Epithelial cell of proximal tubule (primary cell): ENCODE measurements around the gene KCNQ1. TPM values are rescaled to one million over a fixed set of nuclear protein-coding genes. Genes with fewer than 3 reads are reported as not detected.

ENCODE experiments used
- DNase-seq: peaks from one replicate; pipeline ENCODE4 v3.0.0-alpha.2; 2011; ENCODE audit warnings: low read depth
- H3K4me3 ChIP-seq: 2 replicates; pipeline ENCODE4 v1.5.1; 2011; ENCODE audit warnings: low read depth, mild to moderate bottlenecking, low read length
- total RNA-seq: library from RNA; depleted of rRNA; stranded (reverse); fragments of >200 nt; gene quantifications from 2 replicates; pipeline ENCODE4 v1.2.3, GENCODE V29; 2015
- TF ChIP-seq, protein P1 (sequence below): conservative IDR thresholded peaks from 2 replicates; pipeline ENCODE4 v1.5.1; 2012; ENCODE audit warnings: low read depth, mild to moderate bottlenecking, low read length

The KCNQ1 gene
- total RNA-seq, 1 donor from 2014 or later = 0.46 TPM

DNA sequence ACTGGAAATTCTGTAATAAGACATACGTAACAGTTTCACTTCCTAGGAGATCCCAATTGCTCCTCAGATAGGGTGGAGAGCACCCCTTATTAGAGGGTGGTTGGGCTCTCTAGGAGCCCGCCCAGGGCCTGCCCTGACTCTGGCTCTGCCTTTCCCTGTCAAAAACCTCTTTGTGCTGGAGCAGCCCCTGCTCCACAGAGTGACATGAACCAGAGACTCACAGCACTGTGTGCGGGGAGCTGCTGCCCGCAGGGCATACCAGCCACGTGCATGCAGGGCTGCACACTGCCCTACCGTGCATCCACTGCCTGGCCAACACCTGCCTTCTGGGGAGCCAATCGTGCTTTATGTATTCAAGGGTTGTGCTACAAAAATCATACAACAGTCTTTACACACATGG is 230.7 kb downstream of the KCNQ1 start:
- TF ChIP-seq, protein P1, sequence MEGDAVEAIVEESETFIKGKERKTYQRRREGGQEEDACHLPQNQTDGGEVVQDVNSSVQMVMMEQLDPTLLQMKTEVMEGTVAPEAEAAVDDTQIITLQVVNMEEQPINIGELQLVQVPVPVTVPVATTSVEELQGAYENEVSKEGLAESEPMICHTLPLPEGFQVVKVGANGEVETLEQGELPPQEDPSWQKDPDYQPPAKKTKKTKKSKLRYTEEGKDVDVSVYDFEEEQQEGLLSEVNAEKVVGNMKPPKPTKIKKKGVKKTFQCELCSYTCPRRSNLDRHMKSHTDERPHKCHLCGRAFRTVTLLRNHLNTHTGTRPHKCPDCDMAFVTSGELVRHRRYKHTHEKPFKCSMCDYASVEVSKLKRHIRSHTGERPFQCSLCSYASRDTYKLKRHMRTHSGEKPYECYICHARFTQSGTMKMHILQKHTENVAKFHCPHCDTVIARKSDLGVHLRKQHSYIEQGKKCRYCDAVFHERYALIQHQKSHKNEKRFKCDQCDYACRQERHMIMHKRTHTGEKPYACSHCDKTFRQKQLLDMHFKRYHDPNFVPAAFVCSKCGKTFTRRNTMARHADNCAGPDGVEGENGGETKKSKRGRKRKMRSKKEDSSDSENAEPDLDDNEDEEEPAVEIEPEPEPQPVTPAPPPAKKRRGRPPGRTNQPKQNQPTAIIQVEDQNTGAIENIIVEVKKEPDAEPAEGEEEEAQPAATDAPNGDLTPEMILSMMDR = no peak
- H3K4me3 ChIP-seq = no peak overlapping the region
- DNase-seq = no peak

DNA sequence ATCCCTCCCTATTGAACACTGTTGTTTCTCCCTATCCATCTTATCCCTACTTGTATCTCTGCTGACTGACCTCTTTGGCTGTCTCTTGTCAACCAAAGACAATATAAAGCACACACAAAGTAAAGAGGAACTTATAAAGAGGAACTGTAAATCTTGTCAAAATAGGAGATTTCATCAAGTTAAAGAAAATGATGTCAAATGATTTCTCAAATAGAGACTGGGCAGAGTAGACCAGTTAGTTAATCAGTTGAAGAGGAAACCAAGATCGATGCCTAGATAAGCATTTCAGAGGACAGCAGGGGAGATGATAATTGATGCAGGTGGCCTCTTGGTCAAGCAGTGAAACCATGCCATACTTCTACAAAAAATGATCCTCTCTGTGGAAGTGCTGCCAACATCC is 232.3 kb downstream of the KCNQ1 start:
- TF ChIP-seq, protein P1 = no peak
- no peak overlapping the region for H3K4me3 ChIP-seq
- DNase-seq = no peak

DNA sequence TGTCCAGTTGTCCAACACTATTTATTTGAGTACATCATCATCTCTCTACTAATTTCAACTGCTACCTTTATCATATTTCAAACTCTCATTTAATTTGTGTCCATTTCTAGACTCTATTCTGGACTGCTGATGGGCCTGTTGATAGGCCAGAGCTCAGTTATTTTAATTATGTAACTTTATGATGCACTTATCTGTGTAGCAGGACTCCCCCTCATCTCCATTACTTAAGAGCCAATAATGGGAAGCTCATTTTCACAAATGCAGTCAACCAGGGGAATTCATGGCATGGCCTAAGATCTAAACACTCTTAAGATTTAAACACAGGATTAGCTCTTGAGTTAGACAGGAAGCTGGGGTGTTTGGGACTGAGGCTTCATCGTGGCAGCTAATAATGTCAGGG is 233.6 kb downstream of the KCNQ1 start:
- TF ChIP-seq, protein P1 = no peak
- no peak overlapping the region for H3K4me3 ChIP-seq
- no peak for DNase-seq

DNA sequence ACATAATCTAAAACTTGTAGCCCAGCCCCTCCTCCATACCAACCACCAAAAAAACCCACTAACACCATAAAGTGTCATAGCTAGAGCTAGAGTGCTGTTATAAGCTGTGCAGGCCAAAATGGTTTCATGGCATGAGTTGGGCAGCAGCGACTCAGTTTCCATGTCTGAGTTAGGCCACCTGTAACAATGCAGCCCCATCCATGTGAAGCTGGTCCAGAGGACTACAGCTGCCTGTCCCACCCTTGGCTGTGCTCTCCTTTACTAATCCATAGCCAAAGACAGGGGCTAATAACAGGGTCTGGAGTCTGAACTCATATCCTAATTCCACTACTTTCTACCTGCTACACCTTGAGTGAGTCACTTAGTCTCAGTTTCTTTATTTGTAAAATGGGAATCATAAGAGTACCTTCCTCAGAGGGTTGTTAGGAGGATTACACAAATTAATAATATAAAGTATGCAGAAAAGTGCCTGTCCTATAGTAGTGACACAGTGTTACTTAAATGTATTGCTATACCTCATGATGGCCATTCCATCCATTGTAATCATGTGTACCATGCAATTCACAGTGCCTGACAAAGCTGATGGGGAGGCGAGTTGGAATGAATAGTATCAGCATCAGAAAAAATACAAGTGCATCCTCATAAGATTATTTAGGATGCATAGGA is 234.3 kb downstream of the KCNQ1 start:
- DNase-seq = no peak
- TF ChIP-seq, protein P1 = no peak
- no peak overlapping the region for H3K4me3 ChIP-seq

DNA sequence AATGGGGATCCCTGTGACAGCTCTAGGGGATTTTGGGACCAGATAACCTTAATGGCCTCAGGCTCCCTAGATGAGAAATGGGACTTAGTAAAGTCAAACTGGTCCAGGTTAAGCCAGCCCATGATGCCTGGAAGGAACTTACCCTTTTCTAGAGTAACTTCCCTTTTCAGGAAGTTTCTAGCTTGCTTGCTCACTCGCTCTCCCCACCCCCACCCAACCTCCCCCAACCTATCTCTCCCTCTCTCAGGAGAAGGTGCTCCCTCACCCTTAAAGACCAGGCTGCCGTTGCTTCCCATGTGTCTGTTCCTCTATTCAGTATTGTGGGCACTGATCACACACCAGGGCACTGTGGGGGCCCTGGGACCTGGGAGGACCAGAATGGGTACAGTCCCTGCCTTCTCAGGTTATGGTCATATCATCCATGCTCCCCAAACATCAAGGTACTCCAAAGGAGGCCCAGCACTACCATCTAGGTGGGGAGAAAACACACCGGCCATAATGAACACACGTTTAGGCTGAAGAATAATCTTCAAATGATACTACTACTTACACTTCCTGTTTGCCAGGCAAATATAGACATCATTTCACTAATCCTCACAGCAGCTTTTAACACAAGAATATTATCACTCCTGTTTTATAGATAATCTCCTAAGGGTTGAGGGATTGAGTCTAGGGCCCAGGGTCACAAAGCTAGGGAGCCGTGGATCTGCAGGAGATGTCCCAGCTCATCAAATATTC is 236.8 kb downstream of the KCNQ1 start:
- TF ChIP-seq, protein P1 = no peak
- DNase-seq = no peak
- no peak overlapping the region for H3K4me3 ChIP-seq

DNA sequence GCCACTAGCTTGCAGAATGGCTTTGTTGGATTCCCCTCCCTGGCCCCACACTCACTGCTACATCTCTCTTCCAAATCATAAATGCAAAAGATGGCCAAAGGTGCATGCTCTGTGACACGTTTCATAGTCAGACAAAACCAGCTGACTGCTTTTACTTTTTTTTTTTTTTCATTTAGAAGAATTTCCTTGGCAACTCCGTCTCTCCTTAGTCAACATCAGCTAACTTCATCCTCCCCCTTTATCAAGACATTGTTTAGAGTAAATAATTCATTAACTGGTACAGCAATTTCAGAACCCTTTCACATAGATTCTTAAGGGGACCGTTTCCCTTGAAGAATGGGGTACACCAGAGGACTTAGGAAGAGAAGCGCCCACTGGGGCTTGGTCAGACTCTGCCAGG is 239.0 kb downstream of the KCNQ1 start:
- H3K4me3 ChIP-seq = no peak overlapping the region
- DNase-seq = no peak
- TF ChIP-seq, protein P1 = no peak
